GM18867 (cell line): ENCODE data around the gene ZNF771.
A peak's percentile ranks its signal among the peaks of the same experiment; 100 is the strongest.
"Not testable (repeated sequence)": the region's sequence is repeated elsewhere in the genome, so short reads cannot be mapped to it uniquely, and the experiment has no call there.

ENCODE experiments used
- ATAC-seq: cut with Tn5 transposase; IDR thresholded peaks from one replicate; pipeline ENCODE4 v1.9.1; 2021; ENCODE audit warnings: mild to moderate bottlenecking, moderate library complexity; ENCODE audit not compliant: unreplicated experiment

ZNF771 gene

GRCh38 chr16:30375864-30376263, 31.5 kb upstream of the ZNF771 start:
- ATAC-seq = no peak

GRCh38 chr16:30376461-30376902, 30.9 kb upstream of the ZNF771 start:
- no peak for ATAC-seq

GRCh38 chr16:30377050-30377811, 30.2 kb upstream of the ZNF771 start:
- no peak for ATAC-seq

GRCh38 chr16:30377812-30378235, 29.6 kb upstream of the ZNF771 start:
- ATAC-seq = peak; percentile 35

- peak; percentile 83 for ATAC-seq
Measured at GRCh38 chr16:30378236-30379157, 28.9 kb upstream of the ZNF771 start.

GRCh38 chr16:30379158-30379783, 28.1 kb upstream of the ZNF771 start:
- no peak for ATAC-seq

- ATAC-seq = no peak
Measured at GRCh38 chr16:30380072-30380802, 27.2 kb upstream of the ZNF771 start.

GRCh38 chr16:30380803-30381208, 26.6 kb upstream of the ZNF771 start:
- no peak for ATAC-seq

- no peak for ATAC-seq
Measured at GRCh38 chr16:30381291-30382041, 25.9 kb upstream of the ZNF771 start.

- ATAC-seq = peak; percentile 27
Measured at GRCh38 chr16:30382111-30382881, 25.1 kb upstream of the ZNF771 start, which contains the start of gene SEPTIN1. TSS of gene SEPTIN1 (minus strand) at chr16:30382561. CDS start at chr16:30382542, 19 bp downstream.

- no peak for ATAC-seq
Measured at GRCh38 chr16:30383521-30383920, 23.9 kb upstream of the ZNF771 start.

- no peak for ATAC-seq
Measured at GRCh38 chr16:30394592-30395154, 12.7 kb upstream of the ZNF771 start.

- ATAC-seq = peak; percentile 64
Measured at GRCh38 chr16:30395155-30395991, 12.0 kb upstream of the ZNF771 start, which contains the start of gene ZNF48. TSS of gene ZNF48 (plus strand) at chr16:30395420. CDS start at chr16:30395795, 375 bp downstream.

GRCh38 chr16:30395992-30396585, 11.3 kb upstream of the ZNF771 start:
- ATAC-seq = no peak

- ATAC-seq = not testable (repeated sequence)
Measured at GRCh38 chr16:30396627-30397026, 10.8 kb upstream of the ZNF771 start.

GRCh38 chr16:30397056-30397455, 10.3 kb upstream of the ZNF771 start:
- ATAC-seq = no peak
